Muscle layer of colon (tissue), 2 donors: ENCODE results near the gene FCHSD2.

Experiments
- H3K27ac ChIP-seq: one replicate; pipeline ENCODE4 v1.7.0; 2013; ENCODE audit warnings: low read depth, mild to moderate bottlenecking, low read length, moderate library complexity
- H3K27me3 ChIP-seq, 2 donors: one replicate each; pipeline ENCODE4 v1.7.0; 2013; ENCODE audit warnings: low read length in 2 of 2, mild to moderate bottlenecking in 2 of 2; ENCODE audit not compliant: insufficient read depth in 2 of 2, control insufficient read depth in 1 of 2
- H3K36me3 ChIP-seq: one replicate; pipeline ENCODE4 v1.7.0; 2013; ENCODE audit warnings: mild to moderate bottlenecking, low read length; ENCODE audit not compliant: insufficient read depth
- H3K4me1 ChIP-seq: one replicate; pipeline ENCODE4 v1.7.0; 2013; ENCODE audit warnings: mild to moderate bottlenecking, low read length; ENCODE audit not compliant: insufficient read depth
- H3K4me3 ChIP-seq, 2 donors: one replicate each; pipeline ENCODE4 v1.7.0; 2013; ENCODE audit warnings: low read length in 2 of 2, low read depth in 1 of 2, mild to moderate bottlenecking in 1 of 2, moderate library complexity in 1 of 2
- H3K9ac ChIP-seq: one replicate; pipeline ENCODE4 v1.7.0; 2013; ENCODE audit warnings: low read length
- H3K9me3 ChIP-seq: one replicate; pipeline ENCODE4 v1.7.0; 2013; ENCODE audit warnings: mild to moderate bottlenecking, low read length
- donor health status: abdominal sarcoma.
- donor health status: Adenocarcinoma of cecum.

FCHSD2 gene

GRCh38 chr11:72971192-72971967, 170.7 kb downstream of the FCHSD2 start:
- H3K4me3 ChIP-seq, result no peak overlapping the region
- no peaks in the 10 kb centered on the region for H3K36me3 ChIP-seq
- H3K27me3 ChIP-seq, result no peaks in the 10 kb centered on the region
- no peaks in the 10 kb centered on the region for H3K9me3 ChIP-seq
- H3K4me1 ChIP-seq, result no peaks in the 10 kb centered on the region
- no peak overlapping the region for H3K27ac ChIP-seq
- H3K9ac ChIP-seq, result no peak overlapping the region

GRCh38 chr11:72970557-72971118, 171.5 kb downstream of the FCHSD2 start:
- H3K9ac ChIP-seq, result no peak overlapping the region
- H3K27me3 ChIP-seq, result no peaks in the 10 kb centered on the region
- H3K36me3 ChIP-seq, result no peaks in the 10 kb centered on the region
- no peaks in the 10 kb centered on the region for H3K4me1 ChIP-seq
- H3K9me3 ChIP-seq, result no peaks in the 10 kb centered on the region
- no peak overlapping the region for H3K4me3 ChIP-seq
- no peak overlapping the region for H3K27ac ChIP-seq

- H3K9me3 ChIP-seq, result no peaks in the 10 kb centered on the region
- H3K4me3 ChIP-seq, result no peak overlapping the region
- no peaks in the 10 kb centered on the region for H3K36me3 ChIP-seq
- H3K9ac ChIP-seq, result no peak overlapping the region
- no peaks in the 10 kb centered on the region for H3K4me1 ChIP-seq
- no peaks in the 10 kb centered on the region for H3K27me3 ChIP-seq
- H3K27ac ChIP-seq, result no peak overlapping the region
Measured at GRCh38 chr11:72969894-72970335, 172.2 kb downstream of the FCHSD2 start.

- Histone ChIP-seq H3K27ac (no peak overlapping the region), H3K4me3 (no peak overlapping the region), H3K9ac (no peak overlapping the region), H3K36me3 (no peaks in the 10 kb centered on the region), H3K27me3 (no peaks in the 10 kb centered on the region), H3K4me1 (no peaks in the 10 kb centered on the region), H3K9me3 (no peaks in the 10 kb centered on the region)
Measured at GRCh38 chr11:72968390-72968789, 173.7 kb downstream of the FCHSD2 start.

GRCh38 chr11:72965672-72966071, 176.4 kb downstream of the FCHSD2 start:
- H3K27ac ChIP-seq, result no peak overlapping the region
- H3K4me3 ChIP-seq, result no peak overlapping the region
- H3K4me1 ChIP-seq, result no peaks in the 10 kb centered on the region
- no peaks in the 10 kb centered on the region for H3K27me3 ChIP-seq
- no peaks in the 10 kb centered on the region for H3K9me3 ChIP-seq
- H3K9ac ChIP-seq, result no peak overlapping the region
- no peaks in the 10 kb centered on the region for H3K36me3 ChIP-seq

GRCh38 chr11:72962717-72963116, 179.4 kb downstream of the FCHSD2 start:
- Histone ChIP-seq H3K4me1 (no peaks in the 10 kb centered on the region), H3K9ac (no peak overlapping the region), H3K27me3 (no peaks in the 10 kb centered on the region), H3K36me3 (no peaks in the 10 kb centered on the region), H3K4me3 (no peak overlapping the region), H3K9me3 (no peaks in the 10 kb centered on the region), H3K27ac (no peak overlapping the region)

GRCh38 chr11:72962084-72962483, 180.0 kb downstream of the FCHSD2 start:
- no peak overlapping the region for H3K27ac ChIP-seq
- no peak overlapping the region for H3K4me3 ChIP-seq
- no peak overlapping the region for H3K9ac ChIP-seq
- no peaks in the 10 kb centered on the region for H3K9me3 ChIP-seq
- H3K4me1 ChIP-seq, result no peaks in the 10 kb centered on the region
- H3K36me3 ChIP-seq, result no peaks in the 10 kb centered on the region
- no peaks in the 10 kb centered on the region for H3K27me3 ChIP-seq

GRCh38 chr11:72959998-72960731, 182.0 kb downstream of the FCHSD2 start:
- H3K9ac ChIP-seq, result no peak overlapping the region
- H3K36me3 ChIP-seq, result no peaks in the 10 kb centered on the region
- H3K27ac ChIP-seq, result no peak overlapping the region
- H3K27me3 ChIP-seq, result no peaks in the 10 kb centered on the region
- no peaks in the 10 kb centered on the region for H3K9me3 ChIP-seq
- H3K4me3 ChIP-seq, result no peak overlapping the region
- H3K4me1 ChIP-seq, result no peaks in the 10 kb centered on the region

GRCh38 chr11:72958791-72959190, 183.3 kb downstream of the FCHSD2 start:
- H3K27me3 ChIP-seq, result no peaks in the 10 kb centered on the region

GRCh38 chr11:72955466-72955865, 186.7 kb downstream of the FCHSD2 start:
- no peaks in the 10 kb centered on the region for H3K9me3 ChIP-seq
- no peak overlapping the region for H3K9ac ChIP-seq
- H3K4me1 ChIP-seq, result no peaks in the 10 kb centered on the region
- H3K4me3 ChIP-seq, result no peak overlapping the region
- H3K27me3 ChIP-seq, result no peaks in the 10 kb centered on the region
- no peaks in the 10 kb centered on the region for H3K36me3 ChIP-seq
- H3K27ac ChIP-seq, result no peak overlapping the region

More at GRCh38 chr11:72958791-72959190, 183.3 kb downstream of the FCHSD2 start:
- no peak overlapping the region for H3K9ac ChIP-seq
- no peak overlapping the region for H3K4me3 ChIP-seq
- H3K27ac ChIP-seq, result no peak overlapping the region
- H3K4me1 ChIP-seq, result no peaks in the 10 kb centered on the region
- H3K36me3 ChIP-seq, result no peaks in the 10 kb centered on the region
- no peaks in the 10 kb centered on the region for H3K9me3 ChIP-seq

GRCh38 chr11:72954860-72955259, 187.3 kb downstream of the FCHSD2 start:
- H3K27ac ChIP-seq, result no peak overlapping the region
- H3K4me3 ChIP-seq, result no peak overlapping the region
- H3K27me3 ChIP-seq, result no peaks in the 10 kb centered on the region
- no peaks in the 10 kb centered on the region for H3K4me1 ChIP-seq
- no peaks in the 10 kb centered on the region for H3K9me3 ChIP-seq
- no peak overlapping the region for H3K9ac ChIP-seq
- no peaks in the 10 kb centered on the region for H3K36me3 ChIP-seq
